ENCODE data around the gene HSD17B1.
A peak's percentile ranks its signal among the peaks of the same experiment; 100 is the strongest.

Gene HSD17B1

DNA sequence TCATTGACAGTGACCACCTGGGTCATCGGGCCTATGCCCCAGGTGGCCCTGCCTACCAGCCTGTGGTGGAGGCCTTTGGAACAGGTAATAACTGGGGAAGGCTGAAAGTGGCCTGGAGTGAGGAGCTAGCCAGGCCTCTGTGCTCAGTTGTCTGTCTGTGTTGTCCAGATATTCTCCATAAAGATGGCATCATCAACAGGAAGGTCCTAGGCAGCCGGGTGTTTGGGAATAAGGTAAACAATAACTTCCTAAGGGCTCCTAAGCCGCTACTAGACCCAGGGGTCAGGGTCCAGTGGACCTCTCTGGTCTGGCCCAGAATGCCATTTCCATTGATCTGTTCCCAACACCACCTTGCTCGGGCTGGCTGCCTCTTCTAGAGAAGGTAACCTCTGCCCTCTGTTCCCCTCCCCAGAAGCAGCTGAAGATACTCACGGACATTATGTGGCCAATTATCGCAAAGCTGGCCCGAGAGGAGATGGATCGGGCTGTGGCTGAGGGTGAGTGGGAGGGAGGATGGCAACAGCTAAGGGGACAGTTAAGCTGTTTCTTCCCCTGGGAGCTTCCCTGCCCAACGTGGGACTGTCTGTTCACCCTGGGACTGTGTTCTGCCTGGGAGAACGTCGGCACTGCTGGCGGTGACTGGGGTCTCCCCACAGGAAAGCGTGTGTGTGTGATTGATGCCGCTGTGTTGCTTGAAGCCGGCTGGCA lies 12.2 kb downstream of the HSD17B1 start:
- Histone ChIP-seq H3K36me3 (ENCODE audit: control insufficient read depth, low read depth, low read length) (peaks cover 30% of the 10 kb centered on the region), H3K4me3 (ENCODE audit: low read length) (no peak overlapping the region), H3K9ac (ENCODE audit: low read length) (no peak overlapping the region), H3K27me3 (ENCODE audit: control insufficient read depth, insufficient read depth, low read length) (no peaks in the 10 kb centered on the region), H3K27ac (ENCODE audit: low read length) (no peak overlapping the region), H3K9me3 (ENCODE audit: control insufficient read depth, low read depth, low read length) (no peaks in the 10 kb centered on the region), H3K4me1 (ENCODE audit: control insufficient read depth, low read depth, low read length) (peaks cover 7% of the 10 kb centered on the region)

DNA sequence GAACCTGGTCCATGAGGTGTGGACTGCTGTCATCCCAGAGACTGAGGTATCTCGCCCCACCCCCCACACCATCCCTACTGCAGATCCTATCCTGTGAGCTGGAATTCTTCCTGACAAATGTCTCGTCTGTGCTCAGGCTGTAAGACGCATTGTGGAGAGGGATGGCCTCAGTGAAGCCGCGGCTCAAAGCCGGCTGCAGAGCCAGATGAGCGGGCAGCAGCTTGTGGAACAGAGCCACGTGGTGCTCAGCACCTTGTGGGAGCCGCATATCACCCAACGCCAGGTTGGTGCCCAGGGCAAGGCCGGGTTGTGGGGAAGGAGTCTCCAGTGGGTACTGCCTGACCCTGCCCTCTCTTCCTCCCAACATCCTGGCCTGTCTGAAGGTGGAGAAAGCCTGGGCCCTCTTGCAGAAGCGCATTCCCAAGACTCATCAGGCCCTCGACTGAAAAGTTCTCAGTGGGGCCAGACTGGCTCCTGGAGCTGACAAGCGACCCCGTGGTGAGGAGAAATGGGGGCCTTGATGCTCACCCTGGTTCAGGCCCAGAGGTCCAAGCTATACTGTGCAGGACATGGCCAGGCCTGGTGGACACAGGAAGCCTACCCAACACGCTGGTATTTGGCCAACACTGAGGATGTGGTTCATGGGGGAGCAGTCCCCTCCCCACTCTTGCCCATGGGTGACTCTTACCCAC lies 12.9 kb downstream of the HSD17B1 start:
- Histone ChIP-seq H3K36me3 (ENCODE audit: control insufficient read depth, low read depth, low read length) (peaks cover 36% of the 10 kb centered on the region), H3K9ac (ENCODE audit: low read length) (no peak overlapping the region)

DNA sequence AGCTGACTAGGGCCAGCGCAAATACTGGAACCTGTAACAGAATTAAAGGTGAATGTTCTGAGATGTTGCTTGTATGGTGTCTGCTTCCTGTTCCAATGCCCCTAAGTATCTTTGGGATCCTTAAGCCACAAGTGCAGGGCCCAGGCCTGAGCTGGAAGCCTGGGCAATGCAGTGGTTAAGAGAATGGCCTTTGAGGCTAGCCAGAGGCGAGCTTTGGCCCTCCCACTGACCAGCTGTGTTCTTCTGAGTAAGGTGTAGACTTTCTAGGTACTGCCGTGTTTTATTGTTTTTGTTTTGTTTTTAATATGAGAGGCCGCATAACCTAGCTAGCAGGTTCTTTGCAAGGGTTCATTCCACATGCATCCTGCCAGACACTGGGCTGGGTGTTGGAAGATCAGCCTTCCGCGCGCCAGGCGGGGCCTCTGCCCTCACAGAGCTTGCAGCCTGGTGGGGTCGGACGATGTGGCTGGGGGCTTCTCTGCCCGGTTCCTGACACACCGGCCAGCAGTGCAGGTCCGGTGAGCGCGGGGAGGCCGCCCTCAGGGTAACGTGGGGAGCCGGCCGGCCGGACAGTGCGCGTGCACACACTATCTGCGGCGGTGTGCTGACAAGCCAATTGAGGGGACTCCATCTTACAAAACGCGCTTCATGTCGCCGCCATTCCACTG lies 13.6 kb downstream of the HSD17B1 start:
- Histone ChIP-seq H3K9me3 (ENCODE audit: control insufficient read depth, low read depth, low read length) (no peaks in the 10 kb centered on the region), H3K36me3 (ENCODE audit: control insufficient read depth, low read depth, low read length) (peaks cover 42% of the 10 kb centered on the region), H3K9ac (ENCODE audit: low read length) (peak overlapping the region; percentile 69), H3K27ac (ENCODE audit: low read length) (no peak overlapping the region), H3K27me3 (ENCODE audit: control insufficient read depth, insufficient read depth, low read length) (no peaks in the 10 kb centered on the region), H3K4me3 (ENCODE audit: low read length) (peak overlapping the region; percentile 56), H3K4me1 (ENCODE audit: control insufficient read depth, low read depth, low read length) (peaks cover 7% of the 10 kb centered on the region)

More for the DNA sequence above, 12.9 kb downstream of the HSD17B1 start:
- no peaks in the 10 kb centered on the region for H3K27me3 ChIP-seq (ENCODE audit: control insufficient read depth, insufficient read depth, low read length)
- H3K4me1 ChIP-seq (ENCODE audit: control insufficient read depth, low read depth, low read length), result peaks cover 7% of the 10 kb centered on the region
- H3K27ac ChIP-seq (ENCODE audit: low read length), result no peak overlapping the region
- H3K9me3 ChIP-seq (ENCODE audit: control insufficient read depth, low read depth, low read length), result no peaks in the 10 kb centered on the region
- no peak overlapping the region for H3K4me3 ChIP-seq (ENCODE audit: low read length)

DNA sequence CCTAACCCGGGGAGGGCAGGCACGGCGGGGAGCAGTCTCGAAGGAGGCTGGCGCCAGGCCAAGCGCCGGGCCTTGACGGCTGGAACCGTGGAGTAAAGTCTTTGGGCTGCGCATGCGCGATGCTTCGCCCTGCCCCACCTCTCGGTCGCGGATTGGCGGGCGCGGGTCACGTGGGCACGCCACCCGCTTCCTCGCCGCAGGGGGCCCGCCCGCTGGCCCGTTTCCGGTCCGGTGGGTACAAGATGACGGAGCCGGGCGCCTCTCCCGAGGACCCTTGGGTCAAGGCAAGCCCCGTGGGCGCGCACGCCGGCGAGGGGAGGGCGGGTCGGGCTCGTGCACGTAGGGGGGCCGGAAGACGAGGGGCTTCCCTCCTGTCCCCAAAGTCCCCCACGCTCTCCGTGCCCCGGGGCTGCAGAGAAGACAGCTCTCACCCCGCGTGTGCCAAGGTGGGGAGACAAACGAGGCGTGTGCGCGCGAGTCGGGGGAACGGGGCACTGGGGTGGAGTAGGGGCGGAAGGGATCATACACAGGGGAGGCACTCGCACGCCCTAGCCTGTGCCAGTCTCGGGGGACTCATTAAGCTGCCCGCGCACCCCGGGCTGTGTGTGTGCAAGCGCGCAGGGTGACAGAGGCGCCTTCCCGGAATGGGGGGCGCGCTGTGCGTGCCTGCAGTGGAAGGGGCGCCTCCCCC lies 14.3 kb downstream of the HSD17B1 start, which contains the start of gene MLX:
TSS of gene MLX (plus strand) at position 218 of the 691 bp plus-strand sequence. CDS start at position 243, 25 bp downstream.
- Histone ChIP-seq H3K9ac (ENCODE audit: low read length) (peak within 1 kb of the TSS; percentile 69), H3K27ac (ENCODE audit: low read length) (no peak within 1 kb of the TSS), H3K36me3 (ENCODE audit: control insufficient read depth, low read depth, low read length) (peaks cover 49% of the 10 kb centered on the region)

DNA sequence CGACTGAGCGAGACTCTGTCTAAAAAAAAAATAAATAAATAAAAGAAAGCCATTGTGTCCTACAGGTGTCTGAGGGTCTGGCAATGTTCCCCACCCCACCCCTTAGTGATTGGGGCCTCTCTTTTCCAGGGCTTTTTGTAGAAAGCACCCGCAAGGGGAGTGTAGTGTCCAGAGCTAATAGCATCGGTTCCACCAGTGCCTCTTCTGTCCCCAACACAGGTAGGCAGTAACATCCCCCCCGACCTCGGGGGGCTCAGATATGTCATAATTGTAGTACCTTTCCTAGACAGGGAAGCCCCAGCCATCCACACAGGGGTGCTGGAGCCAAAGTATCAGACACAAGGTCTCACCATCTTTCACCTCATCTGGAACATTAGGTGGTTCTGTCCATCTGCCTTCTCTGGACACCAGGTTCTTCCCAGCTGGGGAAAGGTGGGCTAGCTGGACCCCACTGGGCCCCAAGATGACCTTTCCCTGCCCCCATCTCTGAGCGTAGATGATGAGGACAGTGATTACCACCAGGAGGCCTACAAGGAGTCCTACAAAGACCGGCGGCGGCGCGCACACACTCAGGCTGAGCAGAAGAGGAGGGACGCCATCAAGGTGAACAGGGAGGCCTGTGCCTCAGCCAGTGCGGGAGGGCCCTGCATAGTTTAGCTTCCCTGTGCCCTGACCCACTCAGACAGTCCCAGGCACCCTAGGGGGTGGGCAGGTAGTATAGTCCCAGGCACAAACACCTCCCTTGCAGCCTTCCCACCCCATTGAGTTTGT lies 15.8 kb downstream of the HSD17B1 start:
- H3K27me3 ChIP-seq (ENCODE audit: control insufficient read depth, insufficient read depth, low read length), result no peaks in the 10 kb centered on the region
- H3K4me1 ChIP-seq (ENCODE audit: control insufficient read depth, low read depth, low read length), result peaks cover 3% of the 10 kb centered on the region
- H3K36me3 ChIP-seq (ENCODE audit: control insufficient read depth, low read depth, low read length), result peaks cover 64% of the 10 kb centered on the region
- H3K9ac ChIP-seq (ENCODE audit: low read length), result no peak overlapping the region
- no peaks in the 10 kb centered on the region for H3K9me3 ChIP-seq (ENCODE audit: control insufficient read depth, low read depth, low read length)
- H3K4me3 ChIP-seq (ENCODE audit: low read length), result no peak overlapping the region
- H3K27ac ChIP-seq (ENCODE audit: low read length), result no peak overlapping the region

More for the DNA sequence above, 14.3 kb downstream of the HSD17B1 start, which contains the start of gene MLX:
- Histone ChIP-seq H3K4me3 (ENCODE audit: low read length) (peak within 1 kb of the TSS; percentile 56), H3K4me1 (ENCODE audit: control insufficient read depth, low read depth, low read length) (peaks cover 7% of the 10 kb centered on the region), H3K9me3 (ENCODE audit: control insufficient read depth, low read depth, low read length) (no peaks in the 10 kb centered on the region), H3K27me3 (ENCODE audit: control insufficient read depth, insufficient read depth, low read length) (no peaks in the 10 kb centered on the region)

DNA sequence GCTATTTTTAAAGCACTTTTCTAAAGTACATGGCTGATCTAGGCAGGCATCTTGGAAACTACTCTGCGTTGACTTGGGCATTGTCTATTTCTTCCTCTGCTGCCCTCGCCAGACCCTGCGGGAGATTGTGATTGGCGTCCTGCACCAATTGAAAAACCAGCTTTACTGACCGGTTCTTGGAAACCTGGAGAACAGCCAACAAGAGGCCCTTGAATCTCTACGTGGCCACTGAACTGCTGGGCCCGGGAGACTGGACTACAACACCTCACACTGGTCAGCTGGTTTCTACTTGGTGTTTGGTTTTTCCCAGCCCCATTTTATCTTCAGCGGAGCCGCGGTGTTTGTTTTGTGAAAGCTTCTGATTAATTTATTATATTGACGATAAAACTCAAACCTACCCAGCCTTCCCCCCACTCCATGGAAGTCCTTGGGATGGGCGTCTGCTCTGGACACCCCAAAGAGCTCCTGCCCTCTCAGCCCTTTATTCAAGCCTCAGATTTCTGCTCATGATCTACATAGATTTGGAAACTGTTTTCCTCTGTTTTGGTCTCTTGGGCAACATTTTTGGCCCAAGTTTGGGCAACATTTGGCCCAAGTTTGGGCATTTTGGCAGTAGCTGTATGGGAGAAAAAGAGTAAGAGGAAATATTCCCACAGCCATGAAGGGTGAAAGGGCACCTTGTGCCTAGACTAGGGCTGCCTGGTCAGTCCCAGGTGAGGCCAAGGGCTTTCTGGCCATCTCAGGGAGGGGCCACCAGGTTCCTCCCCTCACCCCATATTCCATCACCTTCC lies 18.9 kb downstream of the HSD17B1 start:
- Histone ChIP-seq H3K4me3 (ENCODE audit: low read length) (no peak overlapping the region), H3K4me1 (ENCODE audit: control insufficient read depth, low read depth, low read length) (no peaks in the 10 kb centered on the region), H3K9ac (ENCODE audit: low read length) (no peak overlapping the region), H3K36me3 (ENCODE audit: control insufficient read depth, low read depth, low read length) (peaks cover 69% of the 10 kb centered on the region), H3K9me3 (ENCODE audit: control insufficient read depth, low read depth, low read length) (no peaks in the 10 kb centered on the region), H3K27me3 (ENCODE audit: control insufficient read depth, insufficient read depth, low read length) (no peaks in the 10 kb centered on the region), H3K27ac (ENCODE audit: low read length) (no peak overlapping the region)

DNA sequence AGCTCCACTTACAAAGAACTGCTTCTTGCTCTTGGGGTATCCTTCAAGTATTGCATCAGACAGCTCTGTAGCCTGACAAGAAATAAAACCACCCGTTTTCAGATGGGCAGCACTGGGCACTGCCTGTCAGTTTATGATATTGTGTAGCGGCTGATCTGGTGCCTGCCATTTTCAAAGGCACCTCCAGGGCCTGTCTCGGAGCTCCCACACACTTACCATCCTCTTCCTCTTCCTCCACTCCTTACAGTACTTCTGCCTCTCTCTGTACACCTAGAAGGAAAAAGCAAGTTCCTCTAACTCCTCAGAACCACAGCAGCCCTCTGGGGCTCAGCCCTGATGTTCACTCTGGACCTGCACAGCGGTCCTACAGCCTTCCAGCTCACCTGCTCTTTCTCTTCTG lies 20.4 kb downstream of the HSD17B1 start:
- peaks cover 69% of the 10 kb centered on the region for H3K36me3 ChIP-seq (ENCODE audit: control insufficient read depth, low read depth, low read length)
- no peak overlapping the region for H3K4me3 ChIP-seq (ENCODE audit: low read length)
- no peak overlapping the region for H3K27ac ChIP-seq (ENCODE audit: low read length)
- H3K27me3 ChIP-seq (ENCODE audit: control insufficient read depth, insufficient read depth, low read length), result no peaks in the 10 kb centered on the region
- no peaks in the 10 kb centered on the region for H3K9me3 ChIP-seq (ENCODE audit: control insufficient read depth, low read depth, low read length)
- H3K9ac ChIP-seq (ENCODE audit: low read length), result no peak overlapping the region
- H3K4me1 ChIP-seq (ENCODE audit: control insufficient read depth, low read depth, low read length), result no peaks in the 10 kb centered on the region

DNA sequence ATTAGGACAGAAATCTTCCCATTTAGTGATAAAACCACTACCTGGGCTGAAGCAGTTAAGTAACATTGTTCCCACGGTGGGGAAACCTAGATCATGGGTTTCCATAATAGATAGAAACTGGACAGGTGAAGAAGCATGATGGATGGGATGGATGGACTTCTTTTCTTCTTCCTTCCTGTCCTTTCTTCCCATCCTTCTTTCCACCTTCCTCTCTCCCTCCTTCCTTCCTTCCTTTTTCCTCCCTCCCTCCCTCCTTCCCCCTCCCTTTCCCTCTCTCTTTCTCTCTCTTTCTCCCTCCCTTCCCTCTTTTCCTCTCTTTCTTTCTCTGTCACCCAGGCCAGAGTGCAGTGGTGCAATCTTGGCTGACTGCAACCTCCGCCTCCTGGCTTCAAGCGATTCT lies 21.7 kb downstream of the HSD17B1 start:
- no peak overlapping the region for H3K9ac ChIP-seq (ENCODE audit: low read length)
- no peaks in the 10 kb centered on the region for H3K27me3 ChIP-seq (ENCODE audit: control insufficient read depth, insufficient read depth, low read length)
- no peak overlapping the region for H3K4me3 ChIP-seq (ENCODE audit: low read length)
- no peak overlapping the region for H3K27ac ChIP-seq (ENCODE audit: low read length)
- no peaks in the 10 kb centered on the region for H3K4me1 ChIP-seq (ENCODE audit: control insufficient read depth, low read depth, low read length)
- no peaks in the 10 kb centered on the region for H3K9me3 ChIP-seq (ENCODE audit: control insufficient read depth, low read depth, low read length)
- H3K36me3 ChIP-seq (ENCODE audit: control insufficient read depth, low read depth, low read length), result peaks cover 58% of the 10 kb centered on the region

DNA sequence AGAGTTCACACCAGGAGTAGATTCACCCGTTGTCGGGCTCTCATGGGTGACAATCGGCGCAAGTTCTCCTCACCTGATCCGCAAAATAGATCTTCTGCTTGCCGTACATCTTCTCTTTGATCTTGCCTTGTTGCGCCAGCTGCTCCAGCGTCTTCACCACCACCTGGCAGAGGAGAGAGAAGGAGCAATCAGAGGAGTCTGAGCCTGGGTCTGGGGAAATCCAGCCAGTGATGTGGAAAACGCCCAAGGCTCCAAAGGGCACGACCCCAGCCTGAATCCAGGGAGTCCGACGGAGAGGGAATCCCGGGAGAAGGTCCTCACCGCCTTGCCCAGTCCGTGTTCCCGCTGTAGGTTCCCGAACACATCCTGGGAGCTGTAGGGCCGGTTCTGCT lies 24.4 kb downstream of the HSD17B1 start:
- Histone ChIP-seq H3K27ac (ENCODE audit: low read length) (no peak overlapping the region), H3K4me3 (ENCODE audit: low read length) (peak overlapping the region; percentile 99), H3K9ac (ENCODE audit: low read length) (peak overlapping the region; percentile 86), H3K27me3 (ENCODE audit: control insufficient read depth, insufficient read depth, low read length) (no peaks in the 10 kb centered on the region), H3K9me3 (ENCODE audit: control insufficient read depth, low read depth, low read length) (no peaks in the 10 kb centered on the region), H3K4me1 (ENCODE audit: control insufficient read depth, low read depth, low read length) (no peaks in the 10 kb centered on the region), H3K36me3 (ENCODE audit: control insufficient read depth, low read depth, low read length) (peaks cover 43% of the 10 kb centered on the region)

DNA sequence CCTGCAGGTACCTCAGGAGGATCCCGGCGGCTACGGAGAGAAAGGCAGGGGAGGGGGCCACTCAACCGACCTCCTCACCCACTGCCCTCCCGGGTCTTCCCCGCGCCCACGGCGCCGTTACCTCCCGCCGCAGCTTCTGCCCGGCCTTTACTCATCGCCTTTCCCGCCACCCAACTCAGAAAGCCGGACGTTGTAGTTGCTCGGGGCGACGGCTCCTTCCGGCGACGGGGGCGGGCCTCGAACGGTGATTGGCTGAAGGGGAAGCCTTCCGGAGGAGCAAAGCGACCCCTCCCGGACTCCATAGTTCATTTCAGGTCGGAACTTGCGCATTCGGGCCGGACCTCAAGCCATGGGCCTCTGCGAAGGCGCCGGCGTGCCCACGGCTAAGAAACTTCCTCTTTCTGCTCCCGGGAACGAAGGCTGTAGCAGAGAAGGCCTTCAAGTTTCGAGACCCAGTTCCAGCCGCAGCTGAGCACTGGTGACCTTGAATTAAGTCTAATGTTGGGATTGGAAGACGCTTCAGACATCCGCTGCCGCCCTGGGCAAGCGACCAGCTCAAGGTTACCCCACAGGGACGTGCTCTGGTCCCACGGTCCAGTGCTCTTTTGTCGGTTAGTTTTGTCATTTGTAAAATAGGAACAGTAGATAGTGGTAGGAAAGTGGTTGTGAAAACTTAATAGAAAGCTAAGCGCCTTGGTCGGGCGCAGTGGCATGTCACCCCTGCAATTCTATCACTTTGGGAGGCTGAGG lies 25.0 kb downstream of the HSD17B1 start, which contains the start of gene PSMC3IP:
TSS of gene PSMC3IP (minus strand) at position 198 of the 750 bp plus-strand sequence. CDS start at position 155, 43 bp downstream.
- Histone ChIP-seq H3K4me1 (ENCODE audit: control insufficient read depth, low read depth, low read length) (no peaks in the 10 kb centered on the region), H3K27ac (ENCODE audit: low read length) (peak within 1 kb of the TSS; percentile 68), H3K27me3 (ENCODE audit: control insufficient read depth, insufficient read depth, low read length) (no peaks in the 10 kb centered on the region), H3K9me3 (ENCODE audit: control insufficient read depth, low read depth, low read length) (no peaks in the 10 kb centered on the region), H3K36me3 (ENCODE audit: control insufficient read depth, low read depth, low read length) (peaks cover 43% of the 10 kb centered on the region), H3K9ac (ENCODE audit: low read length) (peak within 1 kb of the TSS; percentile 86), H3K4me3 (ENCODE audit: low read length) (peak within 1 kb of the TSS; percentile 99)

All from iPS-18a (cell line).